K562 (cell line): ENCODE results near the gene EFCC1. TPM values are rescaled to one million over a fixed set of nuclear protein-coding genes. Genes with fewer than 3 reads are reported as not detected.

ENCODE experiments used
- ATAC-seq: fragments of 200-7000 bp; cut with Tn5 transposase; 3 replicates; pipeline ENCODE4 v1.9.1; 2020; ENCODE audit warnings: moderate library complexity
- BruUV-seq: library from RNA; stranded (reverse); fragments of 400-500 nt; replicated peaks from 2 replicates; lab custom pipeline; 2021; lab: Mats Ljungman, UMichigan
- CTCF ChIA-PET: fragments of 300-600 bp; formaldehyde crosslinking; extraction: SDS; loops from one replicate; lab custom pipeline; 2021; ENCODE audit warnings: low intra/inter-chr PET ratio; lab: Yijun Ruan, JAX
- POLR2A ChIA-PET: fragments of 300-600, 350-650 bp; sonication (Branson Sonifier 250); formaldehyde crosslinking; extraction: SDS; loops from one replicate; lab custom pipeline; 2021; ENCODE audit warnings: antibody characterized with exemption, inconsistent platforms; lab: Yijun Ruan, JAX
- DNase-seq, 4 experiments: peaks; one replicate each; pipeline versions ENCODE4 v3.0.0 to v3.0.0-alpha.2; 2011 to 2018; ENCODE audit warnings: low spot score in 3 of 4, mixed read lengths in 3 of 4; ENCODE audit errors: extremely low read depth in 1 of 4
- FAIRE-seq: peaks from 2 replicates; lab custom pipeline; 2011; peaks lifted over from hg19 to GRCh38; lab: Jason Lieb, UNC
- H2AFZ ChIP-seq: 2 replicates; pipeline ENCODE4 v1.6.0; 2011; ENCODE audit warnings: low read depth, low read length, control low read depth, inconsistent platforms
- H3K27ac ChIP-seq: fragments of 200-600 bp; 3 replicates; pipeline ENCODE4 v1.8.0; 2011; ENCODE audit warnings: low read depth, mild to moderate bottlenecking, control low read depth, inconsistent platforms, low read length, moderate library complexity, mixed read lengths; ENCODE audit errors: extremely low read depth
- H3K27me3 ChIP-seq, 2 experiments: fragments of 300-600 bp in 1 of 2; 2 replicates in 1 of 2; 3 replicates in 1 of 2; pipeline versions ENCODE4 v1.6.0 to v1.8.0; 2011; ENCODE audit warnings: inconsistent platforms in 2 of 2, low read length in 2 of 2, mild to moderate bottlenecking in 1 of 2, mixed read lengths in 1 of 2, moderate library complexity in 1 of 2; ENCODE audit not compliant: control insufficient read depth in 2 of 2, insufficient read depth in 2 of 2
- H3K36me3 ChIP-seq: fragments of 300-600 bp; 3 replicates; pipeline ENCODE4 v1.8.0; 2011; ENCODE audit warnings: mild to moderate bottlenecking, low read length, inconsistent platforms; ENCODE audit not compliant: control insufficient read depth, insufficient read depth
- H3K4me1 ChIP-seq, 2 experiments: fragments of 200-600 bp in 1 of 2; replicated peaks in 1 of 2; 2 replicates in 1 of 2; 3 replicates in 1 of 2; pipeline versions ENCODE4 v1.5.1 to v1.8.0; 2011; ENCODE audit warnings: inconsistent platforms in 2 of 2, low read length in 2 of 2, mild to moderate bottlenecking in 1 of 2, mixed read lengths in 1 of 2, moderate library complexity in 1 of 2; ENCODE audit not compliant: control insufficient read depth in 2 of 2, insufficient read depth in 2 of 2
- H3K4me2 ChIP-seq: 2 replicates; pipeline ENCODE4 v1.6.1; 2011; ENCODE audit warnings: low read length, control low read depth, inconsistent platforms, mixed read lengths; ENCODE audit not compliant: insufficient read depth
- H3K4me3 ChIP-seq: fragments of 200-600 bp; sonication (generic), shearing (Covaris generic); 2 replicates; pipeline ENCODE4 v1.5.1; 2016; ENCODE audit warnings: control low read depth, inconsistent platforms
- H3K79me2 ChIP-seq: fragments of 200-600 bp; 3 replicates; pipeline ENCODE4 v1.8.0; 2011; ENCODE audit warnings: low read length, inconsistent platforms; ENCODE audit not compliant: control insufficient read depth, insufficient read depth
- H3K9ac ChIP-seq, 2 experiments: 2 replicates each; pipeline versions ENCODE4 v1.6.0 to v1.6.1; 2011; ENCODE audit warnings: low read depth in 2 of 2, low read length in 2 of 2, control low read depth in 1 of 2, inconsistent platforms in 1 of 2, mild to moderate bottlenecking in 1 of 2, mixed read lengths in 1 of 2; ENCODE audit not compliant: insufficient read depth in 1 of 2
- H3K9me1 ChIP-seq: one replicate; pipeline ENCODE4 v1.6.0; 2011; ENCODE audit warnings: inconsistent platforms, mild to moderate bottlenecking, low read length, moderate library complexity; ENCODE audit not compliant: control insufficient read depth, insufficient read depth
- H3K9me3 ChIP-seq: replicated peaks from 2 replicates; pipeline ENCODE4 v1.5.1; 2011; ENCODE audit warnings: low read depth, low read length, inconsistent platforms; ENCODE audit not compliant: control insufficient read depth, insufficient read depth
- H4K20me1 ChIP-seq: replicated peaks from 2 replicates; pipeline ENCODE4 v1.6.1; 2011; ENCODE audit warnings: low read length, inconsistent platforms, mixed read lengths; ENCODE audit not compliant: control insufficient read depth, insufficient read depth
- CEBPG ChIP-seq, 3 experiments: fragments of 200-800 bp in 1 of 3; sonication (Bioruptor generic) in 1 of 3; sonication (generic) in 1 of 3; formaldehyde crosslinking in 1 of 3; IDR thresholded peaks in 2 of 3; conservative IDR thresholded peaks in 1 of 3; 2 replicates each; pipeline versions ENCODE4 v1.6.1 to v1.8.0; 2016 to 2022; ENCODE audit warnings: missing compliant biosample characterization in 2 of 3, missing genetic modification characterization in 2 of 3, mild to moderate bottlenecking in 1 of 3, missing genetic modification reagents in 1 of 3
- FOXJ2 ChIP-seq: fragments of 200-800 bp; sonication (Bioruptor generic); IDR thresholded peaks from 2 replicates; pipeline ENCODE4 v1.6.1; 2016; ENCODE audit warnings: missing genetic modification characterization, missing compliant biosample characterization
- FOXM1 ChIP-seq, 2 experiments: fragments of 450-650 bp in 1 of 2; sonication (generic) in 1 of 2; formaldehyde crosslinking in 1 of 2; IDR thresholded peaks; 2 replicates each; pipeline versions ENCODE4 v1.6.1 to v1.9.0; 2017 to 2022; ENCODE audit warnings: low read depth in 2 of 2, mild to moderate bottlenecking in 2 of 2, missing genetic modification reagents in 1 of 2, moderate library complexity in 1 of 2
- GABPB2 ChIP-seq: fragments of 250-450 bp; sonication (Bioruptor Pico); conservative IDR thresholded peaks from 2 replicates; pipeline ENCODE4 v1.5.1; 2021; ENCODE audit warnings: mild to moderate bottlenecking
- HDAC3 ChIP-seq: fragments of 450-650 bp; IDR thresholded peaks from 2 replicates; pipeline ENCODE4 v1.6.1; 2018; ENCODE audit warnings: borderline replicate concordance, mild to moderate bottlenecking, moderate library complexity; ENCODE audit not compliant: partially characterized antibody
- PHB ChIP-seq: fragments of 250-450 bp; sonication (Bioruptor Pico); IDR thresholded peaks from 2 replicates; pipeline ENCODE4 v1.5.0; 2021
- PHTF2 ChIP-seq: fragments of 250-450 bp; sonication (Bioruptor Pico); IDR thresholded peaks from 2 replicates; pipeline ENCODE4 v1.5.0; 2021; ENCODE audit warnings: mild to moderate bottlenecking
- ZBTB7A ChIP-seq: IDR thresholded peaks from 2 replicates; pipeline ENCODE4 v1.6.1; 2011; ENCODE audit warnings: low read depth, mild to moderate bottlenecking, low read length, moderate library complexity, borderline replicate concordance; ENCODE audit not compliant: control insufficient read depth
- ZNF695 ChIP-seq: fragments of 450-650 bp; formaldehyde crosslinking; IDR thresholded peaks from 2 replicates; pipeline ENCODE4 v1.4.0; 2020; ENCODE audit warnings: mild to moderate bottlenecking, moderate library complexity
- WGBS: fragments of 100-300 bp; shearing (Covaris generic); methylation state at CpG from one replicate; pipeline ENCODE4 v1.1.6; 2016; ENCODE audit warnings: low coverage, mixed read lengths; ENCODE audit not compliant: insufficient coverage; ENCODE audit errors: missing lambda C conversion rate; 5-methylcytosine and 5-hydroxymethylcytosine counted together
- in situ Hi-C: fragments of 300-500 bp; cut with MboI; formaldehyde crosslinking; loops from 4 replicates; pipeline ENCODE4 v1.15.0; 2018; ENCODE audit warnings: inconsistent platforms, mixed read lengths
- intact Hi-C: fragments of 100-400 bp; cut with micrococcal nuclease; formaldehyde crosslinking; loops from 2 replicates; pipeline ENCODE4 v1.14.2; 2022
- polyA plus RNA-seq, 8 experiments: library from polyadenylated mRNA; depleted of rRNA in 4 of 8; stranded (reverse) in 5 of 8; unstranded in 3 of 8; fragments of >200 nt; fragmentation: Nextera tagmentation in 2 of 8; fragmentation: Illumina TruSeq in 1 of 8; extraction: Ambion mirVana in 2 of 8; extraction: Trizol in 1 of 8; gene quantifications; 2 replicates each; pipeline versions ENCODE4 v1.2.1 to v1.2.3, GENCODE V29; 2011 to 2014; ENCODE audit warnings: inconsistent platforms in 1 of 8, missing spikeins in 1 of 8
- total RNA-seq, 7 experiments: library from RNA; depleted of rRNA in 6 of 7; stranded (reverse); fragments of >200 nt in 6 of 7; fragmentation: Illumina TruSeq in 2 of 7; extraction: Trizol in 2 of 7; gene quantifications; 2 replicates each; pipeline versions ENCODE4 v1.2.1 to v1.2.3, GENCODE V29; 2011 to 2021; ENCODE audit warnings: low replicate concordance in 1 of 7
- TF ChIP-seq, protein P1 (sequence below): IDR thresholded peaks from 3 replicates; pipeline ENCODE4 v1.6.1; 2011; ENCODE audit warnings: borderline replicate concordance, mild to moderate bottlenecking; ENCODE audit not compliant: insufficient read length, insufficient read depth
- TF ChIP-seq, protein P2 (sequence below): sonication (generic); formaldehyde crosslinking; IDR thresholded peaks from 2 replicates; pipeline ENCODE4 v1.8.0; 2022; ENCODE audit warnings: mild to moderate bottlenecking, missing genetic modification reagents, borderline replicate concordance

The EFCC1 gene
- total and polyA plus RNA-seq, 9 of the 15 experiments (the other 6 are each of a cell fraction or from before 2014, with no cell fraction given) = not detected

DNA sequence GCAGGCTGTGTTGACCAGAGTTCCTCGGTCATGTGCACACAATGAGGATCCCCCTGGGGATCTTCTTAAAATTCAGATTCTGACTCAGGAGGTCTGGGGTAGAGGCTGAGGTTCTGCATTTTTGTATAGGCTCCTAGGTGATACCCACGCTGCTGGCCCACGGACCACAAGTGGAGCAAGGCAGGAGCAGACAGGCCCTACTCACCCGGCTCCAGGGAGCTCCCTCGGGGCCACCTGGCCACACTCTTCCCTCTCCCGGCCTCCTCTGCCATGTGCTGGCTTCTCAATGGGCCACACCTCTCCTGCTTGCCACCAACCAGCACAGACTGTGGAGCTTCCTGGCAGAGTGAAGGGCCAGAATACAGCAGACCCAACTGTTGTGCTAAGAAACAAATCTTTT is 83.4 kb downstream of the EFCC1 start:
- Histone ChIP-seq H4K20me1 (no peaks in the 10 kb centered on the region), H2AFZ (no peak overlapping the region), H3K27me3 (no peaks in the 10 kb centered on the region), H3K4me2 (no peak overlapping the region), H3K4me3 (no peak overlapping the region), H3K9me1 (no peaks in the 10 kb centered on the region), H3K79me2 (no peaks in the 10 kb centered on the region), H3K4me1 (peaks cover 6 to 10% of the 10 kb centered on the region in 2 experiments; a peak in 4 of 5 replicates), H3K9ac (no peak overlapping the region), H3K27ac (no peak overlapping the region), H3K36me3 (no peaks in the 10 kb centered on the region), H3K9me3 (no peaks in the 10 kb centered on the region)
- no TSS peak for BruUV-seq
- CTCF ChIA-PET = no interaction called here
- 49% methylated on average over 4 of the region's 6 CpGs for WGBS
- DNase-seq (no peak), ATAC-seq (no peak), FAIRE-seq (no peak)
- POLR2A ChIA-PET = interaction anchor here (0.6 kb wide), 1 partner anchor 39 kb away, joined by 3 read pairs; no protein-coding TSS in a partner anchor
- in situ Hi-C loops (loop anchor here (10.0 kb wide), 1 partner anchor 110 kb away; no protein-coding TSS in a partner anchor), intact Hi-C loops (loop anchor here (5.0 to 10.0 kb wide), 2 partner anchors 60 to 112 kb away; no protein-coding TSS in a partner anchor)
- TF ChIP-seq ZNF695 (CRISPR knock-in tag) (no peak), FOXM1 (IDR thresholded peaks at IDR 0.05; ENCODE audit: low read depth) (no peak), FOXM1 (CRISPR knock-in tag; IDR thresholded peaks at IDR 0.05; ENCODE audit: low read depth) (no peak), ZBTB7A (no peak), HDAC3 (no peak), PHTF2 (CRISPR knock-in tag) (no peak), FOXJ2 (no peak), CEBPG (CRISPR knock-in tag; IDR thresholded peaks at IDR 0.05) (no peak), CEBPG (tag; conservative IDR thresholded peaks at IDR 0.05 in 1 of 2, IDR thresholded peaks at IDR 0.05 in 1 of 2) (no peak), GABPB2 (no peak), PHB (CRISPR knock-in tag) (no peak)
- TF ChIP-seq, protein P1, sequence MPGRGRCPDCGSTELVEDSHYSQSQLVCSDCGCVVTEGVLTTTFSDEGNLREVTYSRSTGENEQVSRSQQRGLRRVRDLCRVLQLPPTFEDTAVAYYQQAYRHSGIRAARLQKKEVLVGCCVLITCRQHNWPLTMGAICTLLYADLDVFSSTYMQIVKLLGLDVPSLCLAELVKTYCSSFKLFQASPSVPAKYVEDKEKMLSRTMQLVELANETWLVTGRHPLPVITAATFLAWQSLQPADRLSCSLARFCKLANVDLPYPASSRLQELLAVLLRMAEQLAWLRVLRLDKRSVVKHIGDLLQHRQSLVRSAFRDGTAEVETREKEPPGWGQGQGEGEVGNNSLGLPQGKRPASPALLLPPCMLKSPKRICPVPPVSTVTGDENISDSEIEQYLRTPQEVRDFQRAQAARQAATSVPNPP = no peak
- TF ChIP-seq, protein P2, sequence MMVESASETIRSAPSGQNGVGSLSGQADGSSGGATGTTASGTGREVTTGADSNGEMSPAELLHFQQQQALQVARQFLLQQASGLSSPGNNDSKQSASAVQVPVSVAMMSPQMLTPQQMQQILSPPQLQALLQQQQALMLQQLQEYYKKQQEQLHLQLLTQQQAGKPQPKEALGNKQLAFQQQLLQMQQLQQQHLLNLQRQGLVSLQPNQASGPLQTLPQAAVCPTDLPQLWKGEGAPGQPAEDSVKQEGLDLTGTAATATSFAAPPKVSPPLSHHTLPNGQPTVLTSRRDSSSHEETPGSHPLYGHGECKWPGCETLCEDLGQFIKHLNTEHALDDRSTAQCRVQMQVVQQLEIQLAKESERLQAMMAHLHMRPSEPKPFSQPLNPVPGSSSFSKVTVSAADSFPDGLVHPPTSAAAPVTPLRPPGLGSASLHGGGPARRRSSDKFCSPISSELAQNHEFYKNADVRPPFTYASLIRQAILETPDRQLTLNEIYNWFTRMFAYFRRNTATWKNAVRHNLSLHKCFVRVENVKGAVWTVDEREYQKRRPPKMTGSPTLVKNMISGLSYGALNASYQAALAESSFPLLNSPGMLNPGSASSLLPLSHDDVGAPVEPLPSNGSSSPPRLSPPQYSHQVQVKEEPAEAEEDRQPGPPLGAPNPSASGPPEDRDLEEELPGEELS (CRISPR knock-in tag) = no peak
